BJ (cell line): ENCODE measurements around the gene COX6B2. TPM values are rescaled to one million over a fixed set of nuclear protein-coding genes. Genes with fewer than 3 reads are reported as not detected.
A peak's percentile ranks its signal among the peaks of the same experiment; 100 is the strongest.

Source experiments
- CTCF ChIA-PET: fragments of 350-600 bp; formaldehyde crosslinking; extraction: SDS; loops from one replicate; lab custom pipeline; 2021; ENCODE audit warnings: antibody characterized with exemption, inconsistent platforms; lab: Yijun Ruan, JAX
- POLR2A ChIA-PET: fragments of 300-600 bp; sonication (Branson Sonifier 250); formaldehyde crosslinking; extraction: SDS; loops from one replicate; lab custom pipeline; 2021; ENCODE audit warnings: antibody characterized with exemption; lab: Charles Lee
- DNase-seq: peaks from one replicate; pipeline ENCODE4 v3.0.0-alpha.2; 2011; ENCODE audit warnings: low read depth
- H3K27me3 ChIP-seq: 2 replicates; pipeline ENCODE4 v1.6.0; 2011; ENCODE audit warnings: low read length; ENCODE audit not compliant: control insufficient read depth, insufficient read depth
- H3K36me3 ChIP-seq: 2 replicates; pipeline ENCODE4 v1.5.1; 2011; ENCODE audit warnings: low read length; ENCODE audit not compliant: control insufficient read depth, insufficient read depth
- H3K4me3 ChIP-seq: 2 replicates; pipeline ENCODE4 v1.5.1; 2011; ENCODE audit warnings: low read depth, mild to moderate bottlenecking, control low read depth, low read length
- polyA plus RNA-seq: library from polyadenylated mRNA; depleted of rRNA; stranded (reverse); fragments of >200 nt; gene quantifications from 2 replicates; pipeline ENCODE4 v1.2.3, GENCODE V29; 2011
- TF ChIP-seq, protein P1 (sequence below): IDR thresholded peaks from 2 replicates; pipeline ENCODE4 v1.5.1; 2011; ENCODE audit warnings: low read depth, mild to moderate bottlenecking, control low read depth, inconsistent platforms, low read length, moderate library complexity; ENCODE audit not compliant: insufficient read depth

The COX6B2 gene
- polyA plus RNA-seq, 1 experiment = 0.58 TPM

DNA sequence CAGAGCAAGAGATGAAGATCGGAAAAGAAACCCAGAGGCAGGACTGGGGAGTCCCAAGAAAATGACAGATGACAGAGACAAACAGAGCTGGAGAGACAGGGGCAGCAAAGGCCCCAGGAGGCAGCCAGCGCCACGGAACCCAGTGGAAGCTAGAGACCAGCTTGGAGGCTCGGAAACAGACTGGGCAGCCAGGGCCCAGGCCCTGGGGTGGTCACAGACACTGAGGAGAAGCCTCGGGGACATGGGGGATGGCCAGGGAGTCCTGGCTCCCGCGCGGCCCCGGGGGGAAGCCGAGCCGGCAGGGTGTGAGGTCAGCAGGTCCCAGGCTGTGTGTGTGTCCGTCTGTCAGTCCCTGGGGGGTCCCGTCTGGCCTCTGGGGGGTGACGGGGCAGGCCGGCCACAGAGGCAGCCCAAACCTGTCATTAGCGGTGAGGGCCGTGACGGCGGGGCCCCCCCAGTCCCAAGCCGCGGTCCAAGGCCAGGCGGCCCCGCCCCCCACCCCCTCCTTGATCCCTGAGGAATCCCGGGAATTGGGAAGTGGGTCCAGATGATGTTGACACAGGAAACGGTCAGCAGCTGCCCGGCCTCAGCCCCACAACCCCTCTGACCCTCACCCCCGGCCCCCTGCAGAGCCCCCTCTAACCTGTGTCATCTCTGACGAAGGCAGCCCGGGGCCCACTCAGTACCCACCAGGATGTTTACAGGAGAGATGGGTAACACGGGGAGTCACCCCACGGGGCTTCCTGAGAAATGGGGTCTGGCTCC lies 19.7 kb upstream of the COX6B2 start:
- DNase-seq = no peak
- CTCF ChIA-PET = interaction anchor here (2.7 kb wide), 1 partner anchor 10 kb away, joined by 8 read pairs; the partner anchor contains the start of gene TMEM238
- TF ChIP-seq, protein P1, sequence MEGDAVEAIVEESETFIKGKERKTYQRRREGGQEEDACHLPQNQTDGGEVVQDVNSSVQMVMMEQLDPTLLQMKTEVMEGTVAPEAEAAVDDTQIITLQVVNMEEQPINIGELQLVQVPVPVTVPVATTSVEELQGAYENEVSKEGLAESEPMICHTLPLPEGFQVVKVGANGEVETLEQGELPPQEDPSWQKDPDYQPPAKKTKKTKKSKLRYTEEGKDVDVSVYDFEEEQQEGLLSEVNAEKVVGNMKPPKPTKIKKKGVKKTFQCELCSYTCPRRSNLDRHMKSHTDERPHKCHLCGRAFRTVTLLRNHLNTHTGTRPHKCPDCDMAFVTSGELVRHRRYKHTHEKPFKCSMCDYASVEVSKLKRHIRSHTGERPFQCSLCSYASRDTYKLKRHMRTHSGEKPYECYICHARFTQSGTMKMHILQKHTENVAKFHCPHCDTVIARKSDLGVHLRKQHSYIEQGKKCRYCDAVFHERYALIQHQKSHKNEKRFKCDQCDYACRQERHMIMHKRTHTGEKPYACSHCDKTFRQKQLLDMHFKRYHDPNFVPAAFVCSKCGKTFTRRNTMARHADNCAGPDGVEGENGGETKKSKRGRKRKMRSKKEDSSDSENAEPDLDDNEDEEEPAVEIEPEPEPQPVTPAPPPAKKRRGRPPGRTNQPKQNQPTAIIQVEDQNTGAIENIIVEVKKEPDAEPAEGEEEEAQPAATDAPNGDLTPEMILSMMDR = no peak
- Histone ChIP-seq H3K27me3 (no peaks in the 10 kb centered on the region), H3K4me3 (no peak overlapping the region), H3K36me3 (no peaks in the 10 kb centered on the region; the same call in 1 of the 2 replicates)
- POLR2A ChIA-PET = interaction anchor here (0.6 kb wide), 1 partner anchor 94 kb away, joined by 3 read pairs; the partner anchor contains the start of gene HSPBP1

DNA sequence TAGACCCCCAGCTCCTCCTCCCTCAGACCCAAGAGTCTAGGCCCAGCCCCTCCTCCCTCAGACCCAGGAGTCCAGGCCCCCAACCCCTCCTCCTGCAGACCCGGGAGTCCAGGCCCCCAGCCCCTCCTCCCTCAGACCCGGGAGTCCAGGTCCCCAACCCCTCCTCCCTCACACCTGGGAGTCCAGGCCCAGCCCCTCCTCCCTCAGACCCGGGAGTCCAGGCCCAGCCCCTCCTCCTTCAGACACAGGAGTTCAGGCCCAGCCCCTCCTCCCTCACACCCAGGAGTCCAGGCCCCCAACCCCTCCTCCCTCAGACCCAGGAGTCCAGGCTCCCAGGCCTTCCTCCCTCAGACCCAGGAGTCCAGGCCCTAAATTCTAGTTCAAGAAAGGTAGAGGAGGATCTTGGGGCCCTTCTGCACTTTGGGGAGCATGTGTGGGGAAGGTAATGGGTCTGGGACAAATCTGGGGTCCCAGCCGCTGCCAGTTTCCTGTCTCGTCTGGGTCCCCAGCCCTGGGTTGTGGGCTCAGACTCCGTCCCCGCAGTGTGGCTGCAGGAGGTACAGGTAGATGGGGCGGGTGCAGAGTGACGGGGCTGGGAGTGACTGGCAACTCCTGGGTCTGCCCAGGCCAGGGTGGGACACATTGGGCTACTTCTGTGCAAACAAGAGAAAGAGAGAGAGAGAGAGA lies 18.9 kb upstream of the COX6B2 start:
- no peak for DNase-seq
- Histone ChIP-seq H3K27me3 (no peaks in the 10 kb centered on the region), H3K36me3 (no peaks in the 10 kb centered on the region; the same call in 1 of the 2 replicates), H3K4me3 (no peak overlapping the region)
- POLR2A ChIA-PET = interaction anchor here (0.6 kb wide), 2 partner anchors 41 to 93 kb away, joined by 3 to 4 read pairs; partner anchors contain the start of gene HSPBP1
- CTCF ChIA-PET = interaction anchor here (1.1 to 2.7 kb wide), 3 partner anchors 11 to 34 kb away, joined by 3 to 8 read pairs (median 3); partner anchors contain the start of genes KMT5C and TMEM238
- TF ChIP-seq, protein P1 = no peak

GRCh38 chr19:55372316-55373081 lies 18.0 kb upstream of the COX6B2 start:
- no peak for DNase-seq
- ChIA-PET CTCF (interaction anchor here (0.8 to 1.2 kb wide), 3 partner anchors 10 to 33 kb away, joined by 3 read pairs; partner anchors contain the start of gene KMT5C), POLR2A (interaction anchor here (0.6 kb wide), 1 partner anchor 40 kb away, joined by 4 read pairs; no protein-coding TSS in a partner anchor)
- Histone ChIP-seq H3K27me3 (no peaks in the 10 kb centered on the region), H3K36me3 (no peaks in the 10 kb centered on the region; the same call in 1 of the 2 replicates), H3K4me3 (no peak overlapping the region)
- TF ChIP-seq, protein P1 = no peak

- ChIA-PET CTCF (interaction anchor here (1.0 to 2.5 kb wide), 2 partner anchors 14 to 69 kb away, joined by 4 to 15 read pairs; partner anchors contain the start of gene TMEM238), POLR2A (interaction anchor here (1.8 kb wide), 1 partner anchor 31 kb away, joined by 6 read pairs; the partner anchor contains the start of gene KMT5C)
- TF ChIP-seq, protein P1 = no peak
- Histone ChIP-seq H3K36me3 (no peaks in the 10 kb centered on the region; the same call in 1 of the 2 replicates), H3K27me3 (no peaks in the 10 kb centered on the region), H3K4me3 (peak within 1 kb of the TSS; percentile 73)
- no peak for DNase-seq
Measured at GRCh38 chr19:55370305-55370988, 15.9 kb upstream of the COX6B2 start, which contains the start of gene IL11. Gene IL11, minus strand, starts transcription at chr19:55370463. Its CDS starts 153 bp downstream, at chr19:55370310.
